Gastrocnemius medialis (tissue), 4 donors: ENCODE measurements around the gene KCTD16.

Experiments used
- CTCF ChIP-seq, 5 experiments: fragments of 450-650 bp in 3 of 5; fragments of 200-600 bp in 2 of 5; sonication (generic) in 2 of 5; IDR thresholded peaks in 4 of 5; conservative IDR thresholded peaks in 1 of 5; 1 replicate in 4 of 5; 2 replicates in 1 of 5; pipeline ENCODE4 v1.5.1; 2016 to 2019; ENCODE audit warnings: antibody characterized with exemption in 5 of 5, mild to moderate bottlenecking in 3 of 5, moderate library complexity in 3 of 5
- POLR2A ChIP-seq, 2 donors: fragments of 450-650 bp; IDR thresholded peaks; one replicate each; pipeline ENCODE4 v1.6.1; 2017; ENCODE audit warnings: antibody characterized with exemption in 2 of 2, mild to moderate bottlenecking in 2 of 2, moderate library complexity in 2 of 2

DNA sequence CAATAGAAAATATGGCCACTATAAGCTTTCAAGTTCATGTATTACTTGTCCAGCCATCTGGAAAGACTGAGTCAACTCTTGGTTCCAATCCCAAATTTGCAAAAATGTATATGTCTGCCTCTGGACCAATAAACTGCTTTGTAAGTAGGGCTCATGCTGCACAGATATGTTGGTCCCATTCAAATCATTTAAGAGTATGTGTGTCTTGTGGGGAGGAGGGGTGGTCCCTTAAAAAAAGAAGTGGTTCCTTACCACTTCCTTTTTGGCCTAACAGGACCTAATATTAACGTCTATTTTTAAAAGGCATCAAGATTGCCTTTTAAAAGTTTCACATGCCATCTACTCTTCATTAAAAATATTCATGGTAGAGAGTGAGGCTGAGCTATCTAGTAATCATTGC is 214.9 kb downstream of the KCTD16 start:
- TF ChIP-seq CTCF (IDR thresholded peaks at IDR 0.05 in 4 of 5, conservative IDR thresholded peaks at IDR 0.05 in 1 of 5), result no peak
- no peak for TF ChIP-seq POLR2A (IDR thresholded peaks at IDR 0.05)
